H1 (cell line): ENCODE data around the gene GPSM1. TPM values are rescaled to one million over a fixed set of nuclear protein-coding genes. Genes with fewer than 3 reads are reported as not detected.

ENCODE experiments used
- CTCF ChIA-PET: fragments of 300-600 bp; sonication (Branson Sonifier 250); formaldehyde crosslinking; loops from one replicate; lab custom pipeline; 2021; ENCODE audit not compliant: partially characterized antibody; lab: Charles Lee
- POLR2A ChIA-PET: fragments of 300-600 bp; sonication (Branson Sonifier 250); formaldehyde crosslinking; loops from one replicate; lab custom pipeline; 2021; ENCODE audit warnings: inconsistent platforms; ENCODE audit not compliant: partially characterized antibody; lab: Charles Lee
- DNase-seq, 2 experiments: peaks; one replicate each; pipeline versions ENCODE4 v3.0.0 to v3.0.0-alpha.2; 2010 to 2022; ENCODE audit warnings: low spot score in 2 of 2, low read depth in 1 of 2, mixed read lengths in 1 of 2
- FAIRE-seq: peaks from 2 replicates; lab custom pipeline; 2011; peaks lifted over from hg19 to GRCh38; lab: Jason Lieb, UNC
- H2AFZ ChIP-seq: 2 replicates; pipeline ENCODE4 v1.8.1; 2012; ENCODE audit warnings: low read length, inconsistent platforms
- H2AK5ac ChIP-seq: 2 replicates; pipeline ENCODE4 v1.6.1; 2013; ENCODE audit warnings: low read depth, low read length
- H2BK120ac ChIP-seq: replicated peaks from 2 replicates; pipeline ENCODE3; 2013; ENCODE audit warnings: low read depth, low read length, inconsistent platforms
- H2BK12ac ChIP-seq: 2 replicates; pipeline ENCODE4 v1.6.1; 2013; ENCODE audit warnings: low read depth, low read length
- H2BK15ac ChIP-seq: 2 replicates; pipeline ENCODE4 v1.6.1; 2013; ENCODE audit warnings: low read length
- H2BK20ac ChIP-seq: 2 replicates; pipeline ENCODE4 v1.6.1; 2013; ENCODE audit warnings: low read length
- H2BK5ac ChIP-seq: 2 replicates; pipeline ENCODE4 v1.6.1; 2013; ENCODE audit warnings: low read depth, low read length
- H3K14ac ChIP-seq: 2 replicates; pipeline ENCODE4 v1.6.1; 2013; ENCODE audit warnings: inconsistent platforms; ENCODE audit not compliant: insufficient read length
- H3K18ac ChIP-seq: 2 replicates; pipeline ENCODE4 v1.6.1; 2013; ENCODE audit warnings: low read length; ENCODE audit errors: extremely low read depth
- H3K23ac ChIP-seq: 2 replicates; pipeline ENCODE4 v1.6.1; 2013; ENCODE audit warnings: inconsistent platforms; ENCODE audit not compliant: insufficient read length
- H3K23me2 ChIP-seq: 2 replicates; pipeline ENCODE4 v1.6.1; 2013; ENCODE audit warnings: low read depth, low read length
- H3K27ac ChIP-seq: 2 replicates; pipeline ENCODE4 v1.6.1; 2011; ENCODE audit warnings: low read depth, low read length, inconsistent platforms
- H3K27me3 ChIP-seq, 4 experiments: replicated peaks in 1 of 4; 1 replicate in 1 of 4; 2 replicates in 3 of 4; pipeline versions ENCODE4 v1.6.1 to v1.8.1; 2011 to 2013; ENCODE audit warnings: low read length in 3 of 4, mild to moderate bottlenecking in 3 of 4, inconsistent platforms in 2 of 4, mixed read lengths in 2 of 4, moderate library complexity in 1 of 4; ENCODE audit not compliant: control insufficient read depth in 3 of 4, insufficient read depth in 3 of 4; ENCODE audit errors: extremely low read depth in 1 of 4
- H3K36me3 ChIP-seq, 4 experiments: 2 replicates each; pipeline versions ENCODE4 v1.6.1 to v1.8.1; 2011 to 2013; ENCODE audit warnings: mild to moderate bottlenecking in 4 of 4, low read length in 3 of 4, moderate library complexity in 2 of 4, control low read depth in 1 of 4, inconsistent platforms in 1 of 4; ENCODE audit not compliant: insufficient read depth in 4 of 4, control insufficient read depth in 2 of 4
- H3K4ac ChIP-seq: replicated peaks from 2 replicates; pipeline ENCODE3; 2013; ENCODE audit warnings: low read length, low read depth, mixed read lengths, inconsistent platforms; ENCODE audit not compliant: insufficient read length
- H3K4me1 ChIP-seq, 4 experiments: replicated peaks in 1 of 4; 1 replicate in 1 of 4; 2 replicates in 3 of 4; pipeline versions ENCODE4 v1.6.1 to v1.8.1; 2011 to 2013; ENCODE audit warnings: low read length in 3 of 4, inconsistent platforms in 2 of 4, mixed read lengths in 1 of 4; ENCODE audit not compliant: insufficient read depth in 4 of 4, control insufficient read depth in 3 of 4
- H3K4me2 ChIP-seq, 2 experiments: 2 replicates each; pipeline versions ENCODE4 v1.6.1 to v1.8.1; 2011 to 2013; ENCODE audit warnings: low read depth in 2 of 2, low read length in 2 of 2, control low read depth in 1 of 2, inconsistent platforms in 1 of 2, mild to moderate bottlenecking in 1 of 2; ENCODE audit not compliant: insufficient read depth in 1 of 2
- H3K4me3 ChIP-seq, 4 experiments: fragments of 200-600, 300-600 bp in 1 of 4; sonication (generic), shearing (Covaris generic), sonication (Bioruptor Twin) in 1 of 4; 2 replicates each; pipeline versions ENCODE4 v1.5.1 to v1.8.1; 2011 to 2016; ENCODE audit warnings: low read length in 4 of 4, low read depth in 3 of 4, control low read depth in 2 of 4, inconsistent platforms in 2 of 4, mild to moderate bottlenecking in 2 of 4, mixed read lengths in 1 of 4, moderate library complexity in 1 of 4; ENCODE audit not compliant: insufficient read depth in 2 of 4; ENCODE audit errors: extremely low read depth in 1 of 4
- H3K56ac ChIP-seq: replicated peaks from 2 replicates; pipeline ENCODE3; 2013; ENCODE audit warnings: low read depth, mild to moderate bottlenecking, mixed read lengths, low read length, inconsistent platforms; ENCODE audit not compliant: insufficient read length
- H3K79me1 ChIP-seq: 2 replicates; pipeline ENCODE4 v1.6.1; 2013; ENCODE audit warnings: low read depth, low read length, control low read depth
- H3K79me2 ChIP-seq, 2 experiments: 2 replicates each; pipeline versions ENCODE4 v1.6.1 to v1.8.1; 2012 to 2013; ENCODE audit warnings: low read length in 2 of 2, mild to moderate bottlenecking in 2 of 2, inconsistent platforms in 1 of 2; ENCODE audit not compliant: insufficient read depth in 2 of 2, control insufficient read depth in 1 of 2
- H3K9ac ChIP-seq, 4 experiments: replicated peaks in 1 of 4; 1 replicate in 1 of 4; 2 replicates in 3 of 4; pipeline versions ENCODE4 v1.6.1 to v1.8.1; 2011 to 2013; ENCODE audit warnings: low read depth in 3 of 4, low read length in 3 of 4, control low read depth in 2 of 4, mild to moderate bottlenecking in 2 of 4, moderate library complexity in 2 of 4, inconsistent platforms in 1 of 4; ENCODE audit errors: extremely low read depth in 1 of 4
- H3K9me3 ChIP-seq, 2 experiments: 2 replicates each; pipeline versions ENCODE4 v1.6.1 to v1.8.1; 2012 to 2013; ENCODE audit warnings: mild to moderate bottlenecking in 2 of 2, moderate library complexity in 2 of 2, control low read depth in 1 of 2, inconsistent platforms in 1 of 2, low read depth in 1 of 2, low read length in 1 of 2, mixed read lengths in 1 of 2; ENCODE audit not compliant: insufficient read depth in 2 of 2
- H4K20me1 ChIP-seq, 2 experiments: replicated peaks in 1 of 2; 2 replicates each; pipeline versions ENCODE3 to v1.8.1; 2011 to 2013; ENCODE audit warnings: inconsistent platforms in 2 of 2, low read length in 2 of 2, mild to moderate bottlenecking in 1 of 2; ENCODE audit not compliant: insufficient read depth in 2 of 2, control insufficient read depth in 1 of 2
- H4K5ac ChIP-seq: 2 replicates; pipeline ENCODE4 v1.6.1; 2013; ENCODE audit warnings: low read length, low read depth, mixed read lengths, inconsistent platforms; ENCODE audit not compliant: insufficient read length
- H4K8ac ChIP-seq: 2 replicates; pipeline ENCODE4 v1.8.0; 2013; ENCODE audit warnings: mild to moderate bottlenecking, moderate library complexity, low read length, inconsistent platforms; ENCODE audit not compliant: insufficient read depth; ENCODE audit errors: extremely low read depth
- H4K91ac ChIP-seq: replicated peaks from 2 replicates; pipeline ENCODE3; 2013; ENCODE audit warnings: low read length, mixed read lengths, inconsistent platforms; ENCODE audit not compliant: insufficient read length
- BCL11A ChIP-seq, 2 experiments: IDR thresholded peaks; one replicate each; pipeline ENCODE4 v1.6.1; 2011; ENCODE audit warnings: low read depth in 2 of 2, low read length in 2 of 2, mild to moderate bottlenecking in 2 of 2
- EP300 ChIP-seq, 2 experiments: IDR thresholded peaks; 1 replicate in 1 of 2; 2 replicates in 1 of 2; pipeline ENCODE4 v1.6.1; 2011 to 2012; ENCODE audit warnings: low read depth in 2 of 2, low read length in 2 of 2, mild to moderate bottlenecking in 2 of 2, borderline replicate concordance in 1 of 2, inconsistent platforms in 1 of 2, moderate library complexity in 1 of 2
- EZH2 ChIP-seq: fragments of 200-600 bp; sonication (generic); IDR thresholded peaks from 2 replicates; pipeline ENCODE4 v1.7.1; 2012; ENCODE audit warnings: low read depth, mild to moderate bottlenecking, moderate library complexity, low read length, inconsistent platforms; ENCODE audit not compliant: severe bottlenecking
- HDAC2 ChIP-seq, 2 experiments: fragments of 300-600 bp in 1 of 2; sonication (generic) in 1 of 2; IDR thresholded peaks; 2 replicates each; pipeline ENCODE4 v1.6.1; 2011 to 2012; ENCODE audit warnings: low read depth in 2 of 2, low read length in 2 of 2, mild to moderate bottlenecking in 2 of 2, moderate library complexity in 2 of 2, borderline replicate concordance in 1 of 2, inconsistent platforms in 1 of 2
- JUN ChIP-seq: IDR thresholded peaks from 2 replicates; pipeline ENCODE4 v1.6.1; 2011; ENCODE audit warnings: low read depth, mild to moderate bottlenecking, improper control_type of control experiment, low read length
- KDM1A ChIP-seq: fragments of 200-600, 300-600 bp; sonication (generic); IDR thresholded peaks from 2 replicates; pipeline ENCODE4 v1.7.1; 2016; ENCODE audit warnings: mild to moderate bottlenecking, low read length, borderline replicate concordance
- MAFK ChIP-seq: IDR thresholded peaks from 2 replicates; pipeline ENCODE4 v1.6.1; 2012; ENCODE audit warnings: low read depth, mild to moderate bottlenecking, improper control_type of control experiment, low read length
- RAD21 ChIP-seq, 2 experiments: IDR thresholded peaks in 1 of 2; conservative IDR thresholded peaks in 1 of 2; 2 replicates each; pipeline ENCODE4 v1.6.1; 2011; ENCODE audit warnings: low read depth in 2 of 2, low read length in 2 of 2, improper control_type of control experiment in 1 of 2, inconsistent platforms in 1 of 2, mild to moderate bottlenecking in 1 of 2, moderate library complexity in 1 of 2
- RBBP5 ChIP-seq: IDR thresholded peaks from 2 replicates; pipeline ENCODE4 v1.7.1; 2012; ENCODE audit warnings: low read depth, mild to moderate bottlenecking, inconsistent platforms, low read length, moderate library complexity, borderline replicate concordance
- SRF ChIP-seq: IDR thresholded peaks from 2 replicates; pipeline ENCODE4 v1.6.1; 2011; ENCODE audit warnings: mild to moderate bottlenecking, low read depth, low read length, moderate library complexity
- ZNF274 ChIP-seq: IDR thresholded peaks from 2 replicates; pipeline ENCODE4 v1.7.0; 2012; ENCODE audit warnings: low read length, borderline replicate concordance; ENCODE audit errors: extremely low read depth
- WGBS, 2 experiments: shearing (Covaris generic) in 1 of 2; methylation state at CpG; one replicate each; pipeline versions ENCODE4 v1.1.6 to v1.1.7; 2013 to 2015; ENCODE audit warnings: low lambda C conversion rate in 2 of 2, mixed read lengths in 2 of 2, inconsistent platforms in 1 of 2, low coverage in 1 of 2, missing lambda C conversion rate in 1 of 2; ENCODE audit not compliant: insufficient replicate concordance in 2 of 2, insufficient coverage in 1 of 2, insufficient read length in 1 of 2; ENCODE audit errors: extremely low coverage in 1 of 2, missing lambda C conversion rate in 1 of 2; 5-methylcytosine and 5-hydroxymethylcytosine counted together
- polyA plus RNA-seq, 7 experiments: library from polyadenylated mRNA; depleted of rRNA in 3 of 7; stranded (reverse) in 5 of 7; unstranded in 2 of 7; fragments of >200 nt in 5 of 7; fragments of 200-250 nt in 2 of 7; gene quantifications; 1 replicate in 5 of 7; 2 replicates in 1 of 7; 4 replicates in 1 of 7; pipeline versions ENCODE4 v1.2.1 to v1.2.3, GENCODE V29; 2011 to 2013; ENCODE audit warnings: missing spikeins in 2 of 7, mixed read lengths in 2 of 7
- total RNA-seq: library from RNA; stranded (reverse); fragmentation: NEBNext Ultra II Directional; extraction: Animal tissue kit (Norgen Biotek cat#: 25700); gene quantifications from 2 replicates; pipeline ENCODE4 v1.2.1, GENCODE V29; 2021

GPSM1 gene
- total and polyA plus RNA-seq, 2 of the 8 experiments (the other 6 are each of a cell fraction or from before 2014, with no cell fraction given): 12.8 to 18.0 TPM

GRCh38 chr9:136377341-136378169 is 50.2 kb downstream of the GPSM1 start:
- Histone ChIP-seq H2BK120ac (no peak overlapping the region), H2AFZ (no peak overlapping the region), H3K23me2 (no peaks in the 10 kb centered on the region), H3K4me3 (no peak overlapping the region), H4K20me1 (peaks cover 5 to 13% of the 10 kb centered on the region in 2 experiments), H3K9me3 (no peaks in the 10 kb centered on the region), H3K27ac (no peak overlapping the region), H2AK5ac (no peak overlapping the region), H3K9ac (no peak overlapping the region), H4K91ac (no peak overlapping the region), H2BK20ac (no peak overlapping the region), H4K5ac (no peak overlapping the region), H2BK15ac (no peak overlapping the region), H3K14ac (no peak overlapping the region), H2BK12ac (no peak overlapping the region), H3K79me1 (no peaks in the 10 kb centered on the region), H3K79me2 (no peaks in the 10 kb centered on the region), H3K36me3 (peaks cover 5 to 39% (median 20%) of the 10 kb centered on the region in 4 experiments; a peak in 7 of 8 replicates), H2BK5ac (no peak overlapping the region), H3K56ac (no peak overlapping the region), H3K4ac (no peak overlapping the region), H3K4me1 (no peaks in the 10 kb centered on the region), H3K27me3 (no peaks in the 10 kb centered on the region), H3K23ac (no peak overlapping the region), H3K18ac (no peak overlapping the region), H3K4me2 (no peak overlapping the region), H4K8ac (no peak overlapping the region)
- ChIA-PET CTCF (interaction anchor here (0.7 to 1.7 kb wide), 7 partner anchors 10 to 111 kb away, joined by 3 to 6 read pairs (median 4); partner anchors contain the start of gene DNLZ), POLR2A (interaction anchor here (0.6 to 6.1 kb wide), 12 partner anchors 9 to 93 kb away, joined by 3 to 38 read pairs (median 5); partner anchors contain the start of genes DNLZ and SNAPC4)
- WGBS, 2 experiments: 92% methylated on average over 25 of the region's 32 CpGs; no CpG with 5 or more reads in 1 of the 2 experiments
- FAIRE-seq (no peak), DNase-seq (no peak)
- TF ChIP-seq EP300 (IDR thresholded peaks at IDR 0.05; ENCODE audit: borderline replicate concordance in 1 of 2, low read depth in 2 of 2, low read length in 2 of 2): no peak
- TF ChIP-seq JUN: no peak
- no peak for TF ChIP-seq BCL11A (IDR thresholded peaks at IDR 0.05; ENCODE audit: low read depth in 2 of 2, low read length in 2 of 2)
- TF ChIP-seq EZH2: no peak
- no peak for TF ChIP-seq MAFK
- no peak for TF ChIP-seq KDM1A
- TF ChIP-seq HDAC2 (IDR thresholded peaks at IDR 0.05; ENCODE audit: borderline replicate concordance in 1 of 2, low read depth in 2 of 2, low read length in 2 of 2): no peak
- no peak for TF ChIP-seq RBBP5
- no peak for TF ChIP-seq RAD21 (IDR thresholded peaks at IDR 0.05 in 1 of 2, conservative IDR thresholded peaks at IDR 0.05 in 1 of 2; ENCODE audit: low read depth in 2 of 2, low read length in 2 of 2)
- no peak for TF ChIP-seq SRF
- no peak for TF ChIP-seq ZNF274
